Stimulated activated CD4-positive, alpha-beta T cell treated with anti-CD3 and anti-CD28 coated beads, Interleukin-1b, Interleukin-23, amount 100 ng/mL, for 48 hours (primary cell): ENCODE data around the gene FNDC3A.
A peak's percentile ranks its signal among the peaks of the same experiment; 100 is the strongest.
"Not testable (repeated sequence)": the region's sequence is repeated elsewhere in the genome, so short reads cannot be mapped to it uniquely, and the experiment has no call there.

Experiments
- DNase-seq: peaks from one replicate; pipeline ENCODE4 v3.0.0-alpha.2; 2020

FNDC3A gene

GRCh38 chr13:49098198-49098597 is 122.5 kb downstream of the FNDC3A start:
- DNase-seq = no peak

- no peak for DNase-seq
These were observed 123.2 kb downstream of the FNDC3A start for GRCh38 chr13:49098771-49099512.

- DNase-seq = no peak
These were observed 123.8 kb downstream of the FNDC3A start for GRCh38 chr13:49099513-49099877.

GRCh38 chr13:49100637-49101570 is 125.2 kb downstream of the FNDC3A start:
- no peak for DNase-seq

GRCh38 chr13:49108196-49108595 is 132.5 kb downstream of the FNDC3A start:
- DNase-seq = no peak

GRCh38 chr13:49110122-49110912 is 134.6 kb downstream of the FNDC3A start:
- peak; percentile 66 for DNase-seq

GRCh38 chr13:49110913-49111170 is 135.1 kb downstream of the FNDC3A start:
- DNase-seq = no peak

GRCh38 chr13:49112782-49113525 is 137.2 kb downstream of the FNDC3A start:
- no peak for DNase-seq

GRCh38 chr13:49113526-49114286 is 138.0 kb downstream of the FNDC3A start:
- no peak for DNase-seq

GRCh38 chr13:49116873-49117272 is 141.2 kb downstream of the FNDC3A start:
- DNase-seq = no peak

- DNase-seq = not testable (repeated sequence)
These were observed 142.7 kb downstream of the FNDC3A start for GRCh38 chr13:49118455-49118854.

- no peak for DNase-seq
These were observed 149.1 kb downstream of the FNDC3A start for GRCh38 chr13:49124693-49125304.

- DNase-seq = no peak
These were observed 150.3 kb downstream of the FNDC3A start for GRCh38 chr13:49125964-49126524.

- DNase-seq = no peak
These were observed 156.8 kb downstream of the FNDC3A start for GRCh38 chr13:49132479-49133002.

GRCh38 chr13:49134305-49134704 is 158.6 kb downstream of the FNDC3A start:
- DNase-seq = no peak

GRCh38 chr13:49137138-49137643 is 161.5 kb downstream of the FNDC3A start:
- DNase-seq = not testable (repeated sequence)

- no peak for DNase-seq
These were observed 165.3 kb downstream of the FNDC3A start for GRCh38 chr13:49140910-49141611.

- DNase-seq = no peak
These were observed 171.2 kb downstream of the FNDC3A start for GRCh38 chr13:49146950-49147355.

GRCh38 chr13:49148405-49148804 is 172.7 kb downstream of the FNDC3A start:
- DNase-seq = no peak
